IMR-90 (cell line): ENCODE results near the gene FBXW8. TPM values are rescaled to one million over a fixed set of nuclear protein-coding genes. Genes with fewer than 3 reads are reported as not detected.

ENCODE experiments used
- ATAC-seq: fragments of 200-7000 bp; cut with Tn5 transposase; 2 replicates; pipeline ENCODE4 v1.9.1; 2020; ENCODE audit warnings: low read depth, mild to moderate bottlenecking, moderate library complexity
- BruUV-seq: library from RNA; stranded (reverse); fragments of 400-500 nt; replicated peaks from 2 replicates; lab custom pipeline; 2021; lab: Mats Ljungman, UMichigan
- CTCF ChIA-PET: fragments of 300-600 bp; formaldehyde crosslinking; extraction: SDS; loops from one replicate; lab custom pipeline; 2021; ENCODE audit warnings: antibody characterized with exemption; lab: Yijun Ruan, JAX
- POLR2A ChIA-PET: fragments of 300-600 bp; sonication (Branson Sonifier 250); formaldehyde crosslinking; loops from one replicate; lab custom pipeline; 2022; ENCODE audit warnings: antibody characterized with exemption; ENCODE audit not compliant: unreplicated experiment; lab: Charles Lee
- DNase-seq: peaks from one replicate; pipeline ENCODE4 v3.0.0; 2013
- H2AFZ ChIP-seq: replicated peaks from 2 replicates; pipeline ENCODE3; 2013; ENCODE audit warnings: low read length, mild to moderate bottlenecking; ENCODE audit not compliant: poor library complexity
- H2AK5ac ChIP-seq: 2 replicates; pipeline ENCODE4 v1.6.1; 2013; ENCODE audit warnings: low read depth, low read length, inconsistent platforms
- H2AK9ac ChIP-seq: replicated peaks from 2 replicates; pipeline ENCODE3; 2013; ENCODE audit warnings: mild to moderate bottlenecking, low read depth, low read length, moderate library complexity; ENCODE audit not compliant: poor library complexity
- H2BK120ac ChIP-seq: 2 replicates; pipeline ENCODE4 v1.6.1; 2013; ENCODE audit warnings: low read depth, low read length, inconsistent platforms
- H2BK15ac ChIP-seq: 3 replicates; pipeline ENCODE4 v1.6.1; 2013; ENCODE audit warnings: low read depth, low read length, inconsistent platforms
- H2BK20ac ChIP-seq: 2 replicates; pipeline ENCODE4 v1.6.1; 2013; ENCODE audit warnings: low read depth, mild to moderate bottlenecking, inconsistent platforms, low read length, moderate library complexity
- H2BK5ac ChIP-seq: 2 replicates; pipeline ENCODE4 v1.6.1; 2013; ENCODE audit warnings: mild to moderate bottlenecking, low read depth, low read length, inconsistent platforms; ENCODE audit not compliant: poor library complexity, severe bottlenecking
- H3K14ac ChIP-seq: replicated peaks from 2 replicates; pipeline ENCODE4 v1.6.1; 2013; ENCODE audit warnings: low read depth, low read length, inconsistent platforms
- H3K18ac ChIP-seq: 2 replicates; pipeline ENCODE4 v1.6.1; 2013; ENCODE audit warnings: low read depth, low read length, control low read depth
- H3K23ac ChIP-seq: 2 replicates; pipeline ENCODE4 v1.6.1; 2013; ENCODE audit warnings: low read depth, low read length, inconsistent platforms
- H3K27ac ChIP-seq: 2 replicates; pipeline ENCODE4 v1.5.1; 2013; ENCODE audit warnings: mild to moderate bottlenecking, control low read depth, low read length; ENCODE audit not compliant: insufficient read depth
- H3K27me3 ChIP-seq: 2 replicates; pipeline ENCODE4 v1.6.1; 2013; ENCODE audit warnings: low read length; ENCODE audit not compliant: control insufficient read depth, insufficient read depth
- H3K36me3 ChIP-seq: 2 replicates; pipeline ENCODE4 v1.6.1; 2013; ENCODE audit warnings: low read length, mixed read lengths; ENCODE audit not compliant: control insufficient read depth, insufficient read depth
- H3K4ac ChIP-seq: 2 replicates; pipeline ENCODE4 v1.6.1; 2013; ENCODE audit warnings: low read depth, low read length, inconsistent platforms
- H3K4me1 ChIP-seq: 2 replicates; pipeline ENCODE4 v1.6.1; 2013; ENCODE audit warnings: low read length, mixed read lengths; ENCODE audit not compliant: control insufficient read depth, insufficient read depth
- H3K4me2 ChIP-seq: 2 replicates; pipeline ENCODE4 v1.6.1; 2013; ENCODE audit warnings: low read depth, mild to moderate bottlenecking, control low read depth, low read length, moderate library complexity
- H3K4me3 ChIP-seq: 2 replicates; pipeline ENCODE4 v1.5.1; 2013; ENCODE audit warnings: low read depth, mild to moderate bottlenecking, control low read depth, low read length, moderate library complexity; ENCODE audit not compliant: insufficient read depth
- H3K56ac ChIP-seq: 2 replicates; pipeline ENCODE4 v1.6.1; 2013; ENCODE audit warnings: low read length, inconsistent platforms; ENCODE audit not compliant: insufficient read depth; ENCODE audit errors: extremely low read depth
- H3K79me1 ChIP-seq, 2 experiments: 2 replicates each; pipeline ENCODE4 v1.6.1; 2013; ENCODE audit warnings: low read length in 2 of 2, inconsistent platforms in 1 of 2, low read depth in 1 of 2
- H3K9ac ChIP-seq: 2 replicates; pipeline ENCODE4 v1.6.1; 2013; ENCODE audit warnings: low read depth, low read length, control low read depth
- H3K9me1 ChIP-seq: 2 replicates; pipeline ENCODE4 v1.6.1; 2013; ENCODE audit warnings: low read length, inconsistent platforms; ENCODE audit not compliant: insufficient read depth
- H3K9me3 ChIP-seq: 2 replicates; pipeline ENCODE4 v1.6.1; 2013; ENCODE audit warnings: low read length; ENCODE audit not compliant: control insufficient read depth, insufficient read depth
- H4K20me1 ChIP-seq: 2 replicates; pipeline ENCODE4 v1.6.1; 2013; ENCODE audit warnings: low read length, inconsistent platforms; ENCODE audit not compliant: insufficient read depth
- H4K5ac ChIP-seq: 2 replicates; pipeline ENCODE4 v1.6.1; 2013; ENCODE audit warnings: mild to moderate bottlenecking, low read depth, low read length, control low read depth
- H4K8ac ChIP-seq, 2 experiments: 2 replicates each; pipeline ENCODE4 v1.6.1; 2013; ENCODE audit warnings: low read depth in 2 of 2, low read length in 2 of 2, control low read depth in 1 of 2, inconsistent platforms in 1 of 2
- H4K91ac ChIP-seq: 2 replicates; pipeline ENCODE4 v1.6.1; 2013; ENCODE audit warnings: low read depth, low read length, inconsistent platforms; ENCODE audit not compliant: insufficient read depth
- BHLHE40 ChIP-seq: fragments of 150-350 bp; IDR thresholded peaks from 2 replicates; pipeline ENCODE4 v1.6.1; 2016; ENCODE audit warnings: mild to moderate bottlenecking, low read depth, low read length
- CEBPB ChIP-seq: IDR thresholded peaks from 2 replicates; pipeline ENCODE4 v1.6.1; 2012; ENCODE audit warnings: low read depth, low read length, improper control_type of control experiment
- MAFK ChIP-seq: IDR thresholded peaks from 2 replicates; pipeline ENCODE4 v1.6.1; 2012; ENCODE audit warnings: low read depth, low read length, improper control_type of control experiment
- MXI1 ChIP-seq: IDR thresholded peaks from 2 replicates; pipeline ENCODE4 v1.6.1; 2012; ENCODE audit warnings: low read depth, mild to moderate bottlenecking, low read length, moderate library complexity, borderline replicate concordance
- RAD21 ChIP-seq: IDR thresholded peaks from 2 replicates; pipeline ENCODE4 v1.6.1; 2012; ENCODE audit warnings: low read length, improper control_type of control experiment
- RCOR1 ChIP-seq: IDR thresholded peaks from 2 replicates; pipeline ENCODE4 v1.6.1; 2012; ENCODE audit warnings: mild to moderate bottlenecking, low read length, improper control_type of control experiment; ENCODE audit not compliant: insufficient replicate concordance
- RFX5 ChIP-seq: IDR thresholded peaks from 2 replicates; pipeline ENCODE4 v1.8.0; 2012; ENCODE audit warnings: low read depth, mild to moderate bottlenecking, low read length, moderate library complexity
- SMC3 ChIP-seq: fragments of 150-350 bp; IDR thresholded peaks from 2 replicates; pipeline ENCODE4 v1.6.1; 2016; ENCODE audit warnings: low read depth, mild to moderate bottlenecking, antibody characterized with exemption, low read length, moderate library complexity
- WGBS, 2 experiments: methylation state at CpG; one replicate each; pipeline versions ENCODE4 v1.1.5 to v1.1.7; 2013; ENCODE audit warnings: missing lambda C conversion rate in 2 of 2; ENCODE audit not compliant: insufficient read length in 1 of 2; ENCODE audit errors: extremely low coverage in 2 of 2; 5-methylcytosine and 5-hydroxymethylcytosine counted together
- dilution Hi-C: fragments of 300-500 bp; cut with HindIII; formaldehyde crosslinking; loops from one replicate; pipeline ENCODE4 v1.14.3; 2018; ENCODE audit warnings: low sequenced_read_pairs; ENCODE audit not compliant: unreplicated experiment
- in situ Hi-C: fragments of 300-500 bp; cut with MboI; formaldehyde crosslinking; loops from 3 replicates; pipeline ENCODE4 v1.14.3; 2019; ENCODE audit warnings: low sequenced_read_pairs, inconsistent platforms, mixed read lengths
- intact Hi-C: fragments of 100-400 bp; cut with micrococcal nuclease; formaldehyde crosslinking; loops from 2 replicates; pipeline ENCODE4 v1.10.0; 2022
- polyA plus RNA-seq, 3 experiments: library from polyadenylated mRNA; depleted of rRNA; stranded (reverse); fragments of >200 nt; gene quantifications; 2 replicates each; pipeline ENCODE4 v1.2.3, GENCODE V29; 2012; ENCODE audit warnings: low replicate concordance in 1 of 3
- total RNA-seq: library from RNA; depleted of rRNA; stranded (reverse); fragments of >200 nt; gene quantifications from 2 replicates; pipeline ENCODE4 v1.2.3, GENCODE V29; 2012
- TF ChIP-seq, protein P1 (sequence below): conservative IDR thresholded peaks from 2 replicates; pipeline ENCODE4 v1.5.1; 2012; ENCODE audit warnings: mild to moderate bottlenecking, low read depth, low read length, improper control_type of control experiment
- TF ChIP-seq, protein P2 (sequence below): fragments of 150-350 bp; IDR thresholded peaks from 2 replicates; pipeline ENCODE4 v1.6.1; 2017; ENCODE audit warnings: mild to moderate bottlenecking, antibody characterized with exemption, low read length, low read depth

FBXW8 gene
- total and polyA plus RNA-seq, 2 of the 4 experiments (the other 2 are of a cell fraction) = 20.3 to 25.8 TPM

DNA sequence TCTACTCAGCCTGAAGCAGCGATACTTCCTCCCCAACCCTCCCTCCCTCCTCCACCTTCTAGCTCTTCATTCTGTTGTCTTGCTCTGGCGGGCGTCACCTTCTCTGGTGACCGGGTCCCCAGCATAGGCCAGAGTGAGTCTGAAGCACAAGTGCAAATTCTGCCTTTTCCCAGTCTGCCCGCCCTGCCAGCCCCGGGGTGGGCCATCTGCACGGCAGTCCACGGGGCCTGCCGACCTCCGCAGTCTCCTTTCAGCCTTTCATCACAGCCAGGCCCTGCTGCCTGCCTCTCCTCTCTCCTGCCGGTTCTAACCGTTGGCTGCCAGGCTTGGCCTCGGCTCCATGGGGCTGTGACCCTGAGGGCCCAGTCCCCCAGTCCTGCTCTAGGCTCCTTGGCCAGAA is 129.7 kb downstream of the FBXW8 start:
- CTCF ChIA-PET = no interaction called here

More for the DNA sequence above, 129.7 kb downstream of the FBXW8 start:
- no peak overlapping the region for H3K23ac ChIP-seq
- H3K14ac ChIP-seq = no peak overlapping the region
- no peak for ATAC-seq
- no peak overlapping the region for H4K5ac ChIP-seq
- WGBS, 2 experiments = 100% methylated on average over 2 of the region's 13 CpGs; no CpG with 5 or more reads in 1 of the 2 experiments
- intact Hi-C loops = no loop called here
- no peak overlapping the region for H3K4me2 ChIP-seq
- H3K4me1 ChIP-seq = peaks cover 4% of the 10 kb centered on the region; the same call in 1 of the 2 replicates
- H2BK20ac ChIP-seq = no peak overlapping the region
- dilution Hi-C loops = no loop called here
- TF ChIP-seq RAD21 = no peak
- no peak for TF ChIP-seq RFX5
- TF ChIP-seq RCOR1 = no peak
- TF ChIP-seq, protein P1, sequence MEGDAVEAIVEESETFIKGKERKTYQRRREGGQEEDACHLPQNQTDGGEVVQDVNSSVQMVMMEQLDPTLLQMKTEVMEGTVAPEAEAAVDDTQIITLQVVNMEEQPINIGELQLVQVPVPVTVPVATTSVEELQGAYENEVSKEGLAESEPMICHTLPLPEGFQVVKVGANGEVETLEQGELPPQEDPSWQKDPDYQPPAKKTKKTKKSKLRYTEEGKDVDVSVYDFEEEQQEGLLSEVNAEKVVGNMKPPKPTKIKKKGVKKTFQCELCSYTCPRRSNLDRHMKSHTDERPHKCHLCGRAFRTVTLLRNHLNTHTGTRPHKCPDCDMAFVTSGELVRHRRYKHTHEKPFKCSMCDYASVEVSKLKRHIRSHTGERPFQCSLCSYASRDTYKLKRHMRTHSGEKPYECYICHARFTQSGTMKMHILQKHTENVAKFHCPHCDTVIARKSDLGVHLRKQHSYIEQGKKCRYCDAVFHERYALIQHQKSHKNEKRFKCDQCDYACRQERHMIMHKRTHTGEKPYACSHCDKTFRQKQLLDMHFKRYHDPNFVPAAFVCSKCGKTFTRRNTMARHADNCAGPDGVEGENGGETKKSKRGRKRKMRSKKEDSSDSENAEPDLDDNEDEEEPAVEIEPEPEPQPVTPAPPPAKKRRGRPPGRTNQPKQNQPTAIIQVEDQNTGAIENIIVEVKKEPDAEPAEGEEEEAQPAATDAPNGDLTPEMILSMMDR = no peak
- no peak for TF ChIP-seq MXI1
- TF ChIP-seq CEBPB = no peak
- TF ChIP-seq MAFK = no peak
- TF ChIP-seq BHLHE40 = no peak
- no peak for TF ChIP-seq SMC3
- TF ChIP-seq, protein P2, sequence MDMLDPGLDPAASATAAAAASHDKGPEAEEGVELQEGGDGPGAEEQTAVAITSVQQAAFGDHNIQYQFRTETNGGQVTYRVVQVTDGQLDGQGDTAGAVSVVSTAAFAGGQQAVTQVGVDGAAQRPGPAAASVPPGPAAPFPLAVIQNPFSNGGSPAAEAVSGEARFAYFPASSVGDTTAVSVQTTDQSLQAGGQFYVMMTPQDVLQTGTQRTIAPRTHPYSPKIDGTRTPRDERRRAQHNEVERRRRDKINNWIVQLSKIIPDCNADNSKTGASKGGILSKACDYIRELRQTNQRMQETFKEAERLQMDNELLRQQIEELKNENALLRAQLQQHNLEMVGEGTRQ = no peak
- H3K36me3 ChIP-seq = no peaks in the 10 kb centered on the region
- in situ Hi-C loops = loop anchor here (25.0 kb wide), 1 partner anchor 797 kb away; no protein-coding TSS in a partner anchor
- BruUV-seq = no TSS peak
- no peak overlapping the region for H2BK120ac ChIP-seq
- no peak overlapping the region for H2AFZ ChIP-seq
- H2AK9ac ChIP-seq = no peak overlapping the region
- no peaks in the 10 kb centered on the region for H4K20me1 ChIP-seq
- H2AK5ac ChIP-seq = no peak overlapping the region
- DNase-seq = no peak
- H3K27me3 ChIP-seq = no peaks in the 10 kb centered on the region
- no peak overlapping the region for H3K56ac ChIP-seq
- no peak overlapping the region for H3K18ac ChIP-seq
- H2BK5ac ChIP-seq = no peak overlapping the region
- H2BK15ac ChIP-seq = no peak overlapping the region
- H3K4me3 ChIP-seq = no peak overlapping the region
- no peak overlapping the region for H3K4ac ChIP-seq
- no peak overlapping the region for H4K91ac ChIP-seq
- H3K9me1 ChIP-seq = no peaks in the 10 kb centered on the region
- H4K8ac ChIP-seq = no peak overlapping the region
- no peak overlapping the region for H3K9ac ChIP-seq
- no peaks in the 10 kb centered on the region for H3K79me1 ChIP-seq
- no peak overlapping the region for H3K27ac ChIP-seq
- no peaks in the 10 kb centered on the region for H3K9me3 ChIP-seq
- POLR2A ChIA-PET = no interaction called here
